NK-92 (cell line): ENCODE results near the gene ZNF841.
"Not testable (repeated sequence)": the region's sequence is repeated elsewhere in the genome, so short reads cannot be mapped to it uniquely, and the experiment has no call there.

Experiments used
- DNase-seq: peaks from one replicate; lab custom pipeline; 2025; ENCODE audit not compliant: unreplicated experiment; lab: John Stamatoyannopoulos, UW

ZNF841 gene

GRCh38 chr19:52095172-52096014 lies at the start of gene ZNF841:
Gene ZNF841 (minus strand): TSS chr19:52095765. CDS start chr19:52084801, 10,964 bp downstream.
- DNase-seq: peak; percentile 4

- DNase-seq: no peak
These were observed 46.5 kb upstream of the ZNF841 start for GRCh38 chr19:52142001-52142595.

- no peak for DNase-seq
These were observed 45.6 kb upstream of the ZNF841 start for GRCh38 chr19:52141203-52141602.

- no peak for DNase-seq
These were observed 44.6 kb upstream of the ZNF841 start for GRCh38 chr19:52140032-52140710.

GRCh38 chr19:52139252-52140031 lies 43.9 kb upstream of the ZNF841 start, which contains the start of gene ZNF616:
Gene ZNF616 (minus strand): TSS chr19:52139938. CDS start chr19:52130512, 9,426 bp downstream.
- peak; percentile 81 for DNase-seq

GRCh38 chr19:52138983-52139251 lies 43.4 kb upstream of the ZNF841 start:
- no peak for DNase-seq

GRCh38 chr19:52138278-52138982 lies 42.9 kb upstream of the ZNF841 start:
- no peak for DNase-seq

GRCh38 chr19:52120286-52120685 lies 24.7 kb upstream of the ZNF841 start:
- no peak for DNase-seq

GRCh38 chr19:52115526-52116053 lies 20.0 kb upstream of the ZNF841 start:
- no peak for DNase-seq

GRCh38 chr19:52114691-52115090 lies 19.1 kb upstream of the ZNF841 start:
- DNase-seq: no peak

GRCh38 chr19:52112624-52113023 lies 17.1 kb upstream of the ZNF841 start:
- no peak for DNase-seq

GRCh38 chr19:52110780-52111179 lies 15.2 kb upstream of the ZNF841 start:
- DNase-seq: no peak

GRCh38 chr19:52102782-52103181 lies 7.2 kb upstream of the ZNF841 start:
- DNase-seq: no peak

GRCh38 chr19:52101866-52102562 lies 6.4 kb upstream of the ZNF841 start:
- DNase-seq: no peak

GRCh38 chr19:52099497-52100138 lies 4.1 kb upstream of the ZNF841 start:
- no peak for DNase-seq

GRCh38 chr19:52096416-52096815 lies 851 bp upstream of the ZNF841 start:
- not testable (repeated sequence) for DNase-seq

GRCh38 chr19:52094526-52095130 lies 937 bp downstream of the ZNF841 start:
- DNase-seq: no peak

- DNase-seq: no peak
These were observed 9.1 kb downstream of the ZNF841 start for GRCh38 chr19:52086481-52086880.

GRCh38 chr19:52070496-52070895 lies 25.1 kb downstream of the ZNF841 start:
- DNase-seq: no peak
